HG03575 (cell line): ENCODE results near the gene ADD3.
A peak's percentile ranks its signal among the peaks of the same experiment; 100 is the strongest.
"Not testable (repeated sequence)": the region's sequence is repeated elsewhere in the genome, so short reads cannot be mapped to it uniquely, and the experiment has no call there.

ENCODE experiments used
- ATAC-seq: cut with Tn5 transposase; IDR thresholded peaks from one replicate; pipeline ENCODE4 v1.9.1; 2021; ENCODE audit not compliant: unreplicated experiment, insufficient number of reproducible peaks, low FRiP score; ENCODE audit errors: extremely low read depth

Gene ADD3

GRCh38 chr10:110022716-110023504 is 15.1 kb downstream of the ADD3 start:
- ATAC-seq, result no peak

GRCh38 chr10:110023785-110024465 is 16.1 kb downstream of the ADD3 start:
- no peak for ATAC-seq

GRCh38 chr10:110029450-110029849 is 21.7 kb downstream of the ADD3 start:
- ATAC-seq, result no peak

GRCh38 chr10:110032801-110033700 is 25.3 kb downstream of the ADD3 start:
- no peak for ATAC-seq

- no peak for ATAC-seq
Observed at GRCh38 chr10:110033701-110034235, 26.0 kb downstream of the ADD3 start.

GRCh38 chr10:110034596-110034995 is 26.8 kb downstream of the ADD3 start:
- ATAC-seq, result no peak

- ATAC-seq, result no peak
Observed at GRCh38 chr10:110035070-110035921, 27.5 kb downstream of the ADD3 start.

- ATAC-seq, result peak; percentile 83
Observed at GRCh38 chr10:110036640-110037039, 28.9 kb downstream of the ADD3 start.

GRCh38 chr10:110039254-110039653 is 31.5 kb downstream of the ADD3 start:
- no peak for ATAC-seq

- ATAC-seq, result no peak
Observed at GRCh38 chr10:110040108-110040507, 32.3 kb downstream of the ADD3 start.

GRCh38 chr10:110040767-110041478 is 33.1 kb downstream of the ADD3 start:
- ATAC-seq, result no peak

GRCh38 chr10:110041479-110041829 is 33.7 kb downstream of the ADD3 start:
- ATAC-seq, result no peak

- no peak for ATAC-seq
Observed at GRCh38 chr10:110042181-110042580, 34.4 kb downstream of the ADD3 start.

- ATAC-seq, result no peak
Observed at GRCh38 chr10:110042891-110043290, 35.1 kb downstream of the ADD3 start.

- no peak for ATAC-seq
Observed at GRCh38 chr10:110044681-110045080, 36.9 kb downstream of the ADD3 start.

- no peak for ATAC-seq
Observed at GRCh38 chr10:110045772-110046171, 38.0 kb downstream of the ADD3 start.

GRCh38 chr10:110048145-110048544 is 40.4 kb downstream of the ADD3 start:
- ATAC-seq, result not testable (repeated sequence)

- no peak for ATAC-seq
Observed at GRCh38 chr10:110048781-110049180, 41.0 kb downstream of the ADD3 start.
